H9 (cell line): ENCODE measurements around the gene CDH23. TPM values are rescaled to one million over a fixed set of nuclear protein-coding genes. Genes with fewer than 3 reads are reported as not detected.

ENCODE experiments used
- DNase-seq: peaks from one replicate; pipeline ENCODE4 v3.0.0-alpha.2; 2017
- H2AFZ ChIP-seq: one replicate; pipeline ENCODE4 v1.6.1; 2013; ENCODE audit warnings: mild to moderate bottlenecking, low read length, control low read depth, moderate library complexity
- H2AK5ac ChIP-seq: 2 replicates; pipeline ENCODE4 v1.6.1; 2013; ENCODE audit warnings: low read length, control low read depth, mixed read lengths; ENCODE audit not compliant: insufficient read length
- H2BK120ac ChIP-seq: one replicate; pipeline ENCODE4 v1.6.1; 2013; ENCODE audit warnings: low read depth, mild to moderate bottlenecking, low read length, control low read depth, inconsistent platforms; ENCODE audit not compliant: poor library complexity, severe bottlenecking
- H2BK12ac ChIP-seq: 2 replicates; pipeline ENCODE4 v1.6.1; 2013; ENCODE audit warnings: low read length, control low read depth, mixed read lengths, low read depth; ENCODE audit not compliant: insufficient read length
- H2BK15ac ChIP-seq: 2 replicates; pipeline ENCODE4 v1.6.1; 2013; ENCODE audit warnings: low read depth, low read length, control low read depth
- H2BK20ac ChIP-seq: one replicate; pipeline ENCODE4 v1.6.1; 2013; ENCODE audit warnings: low read depth, mild to moderate bottlenecking, low read length, control low read depth, inconsistent platforms; ENCODE audit not compliant: poor library complexity, severe bottlenecking
- H2BK5ac ChIP-seq: 2 replicates; pipeline ENCODE4 v1.6.1; 2013; ENCODE audit warnings: low read length, control low read depth, mixed read lengths; ENCODE audit not compliant: insufficient read length
- H3K14ac ChIP-seq: 2 replicates; pipeline ENCODE4 v1.6.1; 2013; ENCODE audit warnings: low read length, control low read depth; ENCODE audit not compliant: insufficient read depth
- H3K18ac ChIP-seq: 2 replicates; pipeline ENCODE4 v1.6.1; 2013; ENCODE audit warnings: low read depth, mild to moderate bottlenecking, mixed read lengths, low read length, control low read depth; ENCODE audit not compliant: insufficient read length
- H3K23ac ChIP-seq: 2 replicates; pipeline ENCODE4 v1.6.1; 2013; ENCODE audit warnings: low read length, control low read depth, mixed read lengths, low read depth; ENCODE audit not compliant: insufficient read length
- H3K23me2 ChIP-seq: 2 replicates; pipeline ENCODE4 v1.6.1; 2013; ENCODE audit warnings: low read depth, mild to moderate bottlenecking, mixed read lengths, low read length, control low read depth; ENCODE audit not compliant: insufficient read length, poor library complexity, severe bottlenecking
- H3K27ac ChIP-seq: 2 replicates; pipeline ENCODE4 v1.5.1; 2013; ENCODE audit warnings: low read length, control low read depth, mixed read lengths, low read depth; ENCODE audit not compliant: insufficient read length
- H3K27me3 ChIP-seq: 2 replicates; pipeline ENCODE4 v1.6.1; 2013; ENCODE audit warnings: low read length, control low read depth, inconsistent platforms; ENCODE audit not compliant: insufficient read depth
- H3K4ac ChIP-seq: 2 replicates; pipeline ENCODE4 v1.6.1; 2013; ENCODE audit warnings: low read depth, mild to moderate bottlenecking, control low read depth, inconsistent platforms, low read length, moderate library complexity
- H3K4me1 ChIP-seq: 2 replicates; pipeline ENCODE4 v1.6.1; 2013; ENCODE audit warnings: low read length, control low read depth, inconsistent platforms; ENCODE audit not compliant: insufficient read depth
- H3K4me2 ChIP-seq: 2 replicates; pipeline ENCODE4 v1.6.1; 2013; ENCODE audit warnings: low read length, control low read depth, mixed read lengths; ENCODE audit not compliant: insufficient read length, insufficient read depth
- H3K56ac ChIP-seq: 2 replicates; pipeline ENCODE4 v1.6.1; 2013; ENCODE audit warnings: low read depth, mild to moderate bottlenecking, mixed read lengths, low read length, control low read depth; ENCODE audit not compliant: insufficient read length
- H3K79me1 ChIP-seq: 2 replicates; pipeline ENCODE4 v1.6.1; 2013; ENCODE audit warnings: low read depth, mild to moderate bottlenecking, moderate library complexity, low read length, control low read depth, inconsistent platforms; ENCODE audit not compliant: insufficient read depth, poor library complexity, severe bottlenecking
- H3K79me2 ChIP-seq: 2 replicates; pipeline ENCODE4 v1.6.1; 2013; ENCODE audit warnings: low read length, control low read depth, inconsistent platforms; ENCODE audit not compliant: insufficient read depth
- H3K9ac ChIP-seq: 2 replicates; pipeline ENCODE4 v1.6.1; 2013; ENCODE audit warnings: low read length, control low read depth, mixed read lengths; ENCODE audit not compliant: insufficient read length; ENCODE audit errors: extremely low read depth
- H3K9me3 ChIP-seq: one replicate; pipeline ENCODE4 v1.6.1; 2013; ENCODE audit warnings: low read depth, low read length, inconsistent platforms; ENCODE audit not compliant: control insufficient read depth
- H3T11ph ChIP-seq: one replicate; pipeline ENCODE4 v1.6.1; 2013; ENCODE audit warnings: mild to moderate bottlenecking, low read length, control low read depth, inconsistent platforms
- H4K20me1 ChIP-seq: one replicate; pipeline ENCODE4 v1.6.1; 2013; ENCODE audit not compliant: control insufficient read depth, insufficient read length, insufficient read depth
- H4K5ac ChIP-seq: 2 replicates; pipeline ENCODE4 v1.6.1; 2013; ENCODE audit warnings: low read depth, mild to moderate bottlenecking, mixed read lengths, low read length, control low read depth; ENCODE audit not compliant: insufficient read length
- H4K8ac ChIP-seq: replicated peaks from 2 replicates; pipeline ENCODE4 v1.6.1; 2013; ENCODE audit warnings: low read length, control low read depth, mixed read lengths, low read depth; ENCODE audit not compliant: insufficient read length
- H4K91ac ChIP-seq: 2 replicates; pipeline ENCODE4 v1.6.1; 2013; ENCODE audit warnings: low read depth, mild to moderate bottlenecking, moderate library complexity, mixed read lengths, low read length, control low read depth; ENCODE audit not compliant: insufficient read length
- H3K27ac Mint-ChIP-seq, 3 experiments: 2 replicates in 2 of 3; 3 replicates in 1 of 3; pipeline ENCODE4 v1.8.0; 2020 to 2021; ENCODE audit warnings: mixed read lengths in 3 of 3, mild to moderate bottlenecking in 1 of 3, moderate library complexity in 1 of 3
- H3K27me3 Mint-ChIP-seq: 2 replicates; pipeline ENCODE4 v1.8.0; 2021; ENCODE audit warnings: low read depth, mild to moderate bottlenecking, moderate library complexity, mixed read lengths
- H3K36me3 Mint-ChIP-seq, 3 experiments: 2 replicates in 2 of 3; 3 replicates in 1 of 3; pipeline ENCODE4 v1.8.0; 2020 to 2021; ENCODE audit warnings: low read depth in 3 of 3, mixed read lengths in 3 of 3; ENCODE audit not compliant: insufficient read depth in 1 of 3
- H3K4me1 Mint-ChIP-seq, 2 experiments: 2 replicates each; pipeline ENCODE4 v1.8.0; 2020; ENCODE audit warnings: mixed read lengths in 2 of 2
- H3K4me3 Mint-ChIP-seq, 2 experiments: 2 replicates in 1 of 2; 3 replicates in 1 of 2; pipeline ENCODE4 v1.8.0; 2020 to 2021; ENCODE audit warnings: mild to moderate bottlenecking in 2 of 2, mixed read lengths in 2 of 2, moderate library complexity in 1 of 2
- H3K9me3 Mint-ChIP-seq, 2 experiments: 2 replicates in 1 of 2; 3 replicates in 1 of 2; pipeline ENCODE4 v1.8.0; 2020; ENCODE audit warnings: mild to moderate bottlenecking in 2 of 2, mixed read lengths in 2 of 2, moderate library complexity in 1 of 2
- CTCF ChIP-seq: fragments of 200-600 bp; sonication (generic); conservative IDR thresholded peaks from 3 replicates; pipeline ENCODE4 v1.8.0; 2021; ENCODE audit warnings: antibody characterized with exemption, mild to moderate bottlenecking
- WGBS: extraction: QIAGEN DNeasy Blood & Tissue Kit; methylation state at CpG from one replicate; pipeline ENCODE4 v1.1.7; 2013; ENCODE audit warnings: missing lambda C conversion rate, low lambda C conversion rate, mixed read lengths; ENCODE audit not compliant: insufficient read length; ENCODE audit errors: extremely low coverage; 5-methylcytosine and 5-hydroxymethylcytosine counted together
- total RNA-seq: library from RNA; stranded (reverse); gene quantifications from 2 replicates; pipeline ENCODE4 v1.2.1, GENCODE V29; 2021

CDH23 gene
- total RNA-seq, 1 experiment from 2014 or later = 2.1 TPM

- peaks cover 65 to 74% of the 10 kb centered on the region in 2 experiments for H3K4me1 Mint-ChIP-seq
- Histone ChIP-seq H3T11ph (no peak overlapping the region), H2BK15ac (no peak overlapping the region), H3K18ac (no peak overlapping the region), H3K23me2 (no peaks in the 10 kb centered on the region), H3K23ac (no peak overlapping the region), H3K4me2 (no peak overlapping the region), H3K27me3 (no peaks in the 10 kb centered on the region), H3K56ac (no peak overlapping the region), H2BK20ac (no peak overlapping the region), H4K8ac (no peak overlapping the region), H4K5ac (no peak overlapping the region), H3K4ac (no peak overlapping the region), H3K14ac (no peak overlapping the region), H3K9me3 (no peaks in the 10 kb centered on the region), H3K27ac (no peak overlapping the region), H4K20me1 (no peaks in the 10 kb centered on the region), H3K79me1 (no peaks in the 10 kb centered on the region), H2BK12ac (no peak overlapping the region), H2BK5ac (no peak overlapping the region), H3K9ac (no peak overlapping the region), H4K91ac (no peak overlapping the region), H2AK5ac (no peak overlapping the region), H2AFZ (no peak overlapping the region), H3K4me1 (peaks cover 15% of the 10 kb centered on the region), H2BK120ac (no peak overlapping the region), H3K79me2 (no peaks in the 10 kb centered on the region)
- H3K9me3 Mint-ChIP-seq = no peaks in the 10 kb centered on the region
- H3K27ac Mint-ChIP-seq = peak overlapping the region in 2 of 3 experiments; percentile 14 to 64; a peak in 4 of 7 replicates
- no peak for DNase-seq
- no peak for TF ChIP-seq CTCF
- H3K4me3 Mint-ChIP-seq = no peak overlapping the region
- no CpG with 5 or more reads among the region's 14 CpGs for WGBS
- H3K36me3 Mint-ChIP-seq = peaks cover 4% of the 10 kb centered on the region in 3 experiments; a peak in 6 of 7 replicates
- no peaks in the 10 kb centered on the region for H3K27me3 Mint-ChIP-seq
Observed at GRCh38 chr10:71347587-71348395, 48.9 kb upstream of the CDH23 start.
